Gastrocnemius medialis (tissue), 4 donors: Measurements from ENCODE around the gene HYAL3.

Experiments
- CTCF ChIP-seq, 5 experiments: fragments of 450-650 bp in 3 of 5; fragments of 200-600 bp in 2 of 5; sonication (generic) in 2 of 5; IDR thresholded peaks in 4 of 5; conservative IDR thresholded peaks in 1 of 5; 1 replicate in 4 of 5; 2 replicates in 1 of 5; pipeline ENCODE4 v1.5.1; 2016 to 2019; ENCODE audit warnings: antibody characterized with exemption in 5 of 5, mild to moderate bottlenecking in 3 of 5, moderate library complexity in 3 of 5
- POLR2A ChIP-seq, 2 donors: fragments of 450-650 bp; IDR thresholded peaks; one replicate each; pipeline ENCODE4 v1.6.1; 2017; ENCODE audit warnings: antibody characterized with exemption in 2 of 2, mild to moderate bottlenecking in 2 of 2, moderate library complexity in 2 of 2

- TF ChIP-seq CTCF (IDR thresholded peaks at IDR 0.05 in 4 of 5, conservative IDR thresholded peaks at IDR 0.05 in 1 of 5) (no peak), POLR2A (IDR thresholded peaks at IDR 0.05) (no peak)
Measured at GRCh38 chr3:50278880-50279224, 20.4 kb downstream of the HYAL3 start, which contains the start of gene LSMEM2.
